Measurements from ENCODE around the gene MYH15. TPM values are rescaled to one million over a fixed set of nuclear protein-coding genes. Genes with fewer than 3 reads are reported as not detected.

MYH15 gene
- total RNA-seq, 1 donor from 2014 or later: 0.09 TPM

DNA sequence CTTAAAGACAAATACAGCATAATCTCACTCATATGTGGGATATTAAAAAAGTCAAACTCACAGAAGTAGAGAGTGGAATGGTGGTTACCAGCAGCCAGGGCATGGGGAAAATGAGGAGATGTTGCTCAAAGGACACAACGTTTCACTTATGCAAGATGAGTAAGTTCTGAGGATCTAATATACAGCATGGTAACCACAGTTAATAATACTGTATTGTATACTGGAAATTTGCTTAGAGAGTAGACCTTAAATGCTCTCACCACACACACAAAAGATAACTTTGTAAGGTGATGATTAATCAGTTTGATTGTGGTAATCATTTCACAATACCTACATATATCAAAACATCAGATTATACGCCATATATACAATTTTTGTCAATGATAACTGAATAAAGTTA, 60.0 kb downstream of the MYH15 start:
- intact Hi-C loops (cut with micrococcal nuclease): no loop called here
- DNase-seq: no peak
- Mint-ChIP-seq H3K36me3 (ENCODE audit: low read depth) (peaks cover 11% of the 10 kb centered on the region), H3K4me3 (no peak overlapping the region), H3K9me3 (peaks cover 26% of the 10 kb centered on the region), H3K27me3 (no peaks in the 10 kb centered on the region), H3K27ac (no peak overlapping the region), H3K4me1 (peaks cover 30% of the 10 kb centered on the region)
- ChIA-PET POLR2A (no interaction called here), CTCF (no interaction called here)
- ATAC-seq (ENCODE audit: low read depth): no peak
- TF ChIP-seq, protein P1, sequence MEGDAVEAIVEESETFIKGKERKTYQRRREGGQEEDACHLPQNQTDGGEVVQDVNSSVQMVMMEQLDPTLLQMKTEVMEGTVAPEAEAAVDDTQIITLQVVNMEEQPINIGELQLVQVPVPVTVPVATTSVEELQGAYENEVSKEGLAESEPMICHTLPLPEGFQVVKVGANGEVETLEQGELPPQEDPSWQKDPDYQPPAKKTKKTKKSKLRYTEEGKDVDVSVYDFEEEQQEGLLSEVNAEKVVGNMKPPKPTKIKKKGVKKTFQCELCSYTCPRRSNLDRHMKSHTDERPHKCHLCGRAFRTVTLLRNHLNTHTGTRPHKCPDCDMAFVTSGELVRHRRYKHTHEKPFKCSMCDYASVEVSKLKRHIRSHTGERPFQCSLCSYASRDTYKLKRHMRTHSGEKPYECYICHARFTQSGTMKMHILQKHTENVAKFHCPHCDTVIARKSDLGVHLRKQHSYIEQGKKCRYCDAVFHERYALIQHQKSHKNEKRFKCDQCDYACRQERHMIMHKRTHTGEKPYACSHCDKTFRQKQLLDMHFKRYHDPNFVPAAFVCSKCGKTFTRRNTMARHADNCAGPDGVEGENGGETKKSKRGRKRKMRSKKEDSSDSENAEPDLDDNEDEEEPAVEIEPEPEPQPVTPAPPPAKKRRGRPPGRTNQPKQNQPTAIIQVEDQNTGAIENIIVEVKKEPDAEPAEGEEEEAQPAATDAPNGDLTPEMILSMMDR (IDR thresholded peaks at IDR 0.05): no peak

- ATAC-seq (ENCODE audit: low read depth) (peak; percentile 57), DNase-seq (no peak)
- Mint-ChIP-seq H3K27me3 (no peaks in the 10 kb centered on the region), H3K4me3 (peak overlapping the region; percentile 25), H3K9me3 (peaks cover 21% of the 10 kb centered on the region), H3K27ac (peak overlapping the region; percentile 37), H3K4me1 (peaks cover 30% of the 10 kb centered on the region), H3K36me3 (ENCODE audit: low read depth) (peaks cover 11% of the 10 kb centered on the region)
- intact Hi-C loops (cut with micrococcal nuclease): no loop called here
- ChIA-PET POLR2A (no interaction called here), CTCF (no interaction called here)
- TF ChIP-seq, protein P1 (IDR thresholded peaks at IDR 0.05): no peak
These were observed 61.8 kb downstream of the MYH15 start for GRCh38 chr3:108448593-108448992.

DNA sequence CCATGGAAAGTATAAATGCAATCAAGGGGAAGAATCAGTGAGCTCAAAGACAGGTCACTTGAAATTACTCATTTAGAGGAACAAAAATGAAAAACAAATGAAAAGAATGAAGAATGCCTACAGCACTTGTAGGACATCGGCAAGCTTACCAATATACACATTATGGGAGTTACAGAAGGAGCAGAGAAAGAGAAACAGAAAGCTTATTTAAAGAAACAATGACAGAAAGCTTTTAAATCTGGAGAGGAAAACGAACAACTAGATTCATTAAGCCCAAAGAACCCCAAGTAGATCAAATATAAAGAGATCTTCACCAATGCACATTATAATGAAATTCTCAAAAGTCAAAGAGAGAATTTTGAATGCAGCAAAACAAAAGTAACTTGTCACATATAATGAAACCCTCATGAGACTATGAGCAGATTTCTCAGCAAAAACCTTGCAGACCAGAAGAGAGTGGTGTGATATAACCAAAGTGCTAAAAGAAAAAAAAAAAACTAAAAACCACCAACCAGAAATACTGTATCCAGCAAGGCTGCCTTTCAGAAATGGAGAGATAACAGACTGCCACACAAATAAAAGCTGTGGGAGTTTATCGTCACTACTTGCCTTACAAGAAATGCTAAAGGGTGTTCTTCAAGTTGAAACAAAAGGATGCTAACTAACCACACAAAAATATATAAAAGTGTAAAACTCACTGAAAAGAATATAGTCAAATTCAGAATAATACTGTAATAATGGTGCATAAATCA, 63.1 kb downstream of the MYH15 start:
- no peak for DNase-seq
- peaks cover 11% of the 10 kb centered on the region for H3K36me3 Mint-ChIP-seq (ENCODE audit: low read depth)
- H3K4me1 Mint-ChIP-seq: peaks cover 30% of the 10 kb centered on the region
- H3K27ac Mint-ChIP-seq: no peak overlapping the region
- POLR2A ChIA-PET: no interaction called here
- H3K27me3 Mint-ChIP-seq: no peaks in the 10 kb centered on the region
- CTCF ChIA-PET: interaction anchor here (1.3 kb wide), 1 partner anchor 520 kb away, joined by 3 read pairs; no protein-coding TSS in a partner anchor
- intact Hi-C loops (cut with micrococcal nuclease): no loop called here
- H3K4me3 Mint-ChIP-seq: no peak overlapping the region
- TF ChIP-seq, protein P1 (IDR thresholded peaks at IDR 0.05): no peak
- ATAC-seq (ENCODE audit: low read depth): no peak
- peaks cover 21% of the 10 kb centered on the region for H3K9me3 Mint-ChIP-seq

GRCh38 chr3:108442281-108442680, 68.1 kb downstream of the MYH15 start:
- H3K9me3 Mint-ChIP-seq: peaks cover 11% of the 10 kb centered on the region
- peaks cover 14% of the 10 kb centered on the region for H3K4me1 Mint-ChIP-seq
- H3K27me3 Mint-ChIP-seq: no peaks in the 10 kb centered on the region
- ATAC-seq (ENCODE audit: low read depth) (no peak), DNase-seq (no peak)
- TF ChIP-seq, protein P1 (IDR thresholded peaks at IDR 0.05): no peak
- no peak overlapping the region for H3K4me3 Mint-ChIP-seq
- ChIA-PET POLR2A (no interaction called here), CTCF (no interaction called here)
- no peak overlapping the region for H3K27ac Mint-ChIP-seq
- intact Hi-C loops (cut with micrococcal nuclease): no loop called here
- peaks cover 10% of the 10 kb centered on the region for H3K36me3 Mint-ChIP-seq (ENCODE audit: low read depth)

- TF ChIP-seq, protein P1 (IDR thresholded peaks at IDR 0.05): no peak
- intact Hi-C loops (cut with micrococcal nuclease): no loop called here
- Mint-ChIP-seq H3K27me3 (no peaks in the 10 kb centered on the region), H3K36me3 (ENCODE audit: low read depth) (peaks cover 2% of the 10 kb centered on the region), H3K27ac (no peak overlapping the region), H3K4me1 (peaks cover 7% of the 10 kb centered on the region), H3K4me3 (no peak overlapping the region), H3K9me3 (peaks cover 4% of the 10 kb centered on the region)
- no peak for DNase-seq
- CTCF ChIA-PET: no interaction called here
- no peak for ATAC-seq (ENCODE audit: low read depth)
- POLR2A ChIA-PET: no interaction called here
These were observed 68.9 kb downstream of the MYH15 start for GRCh38 chr3:108441518-108441917.
